Measurements from ENCODE around the gene HNRNPAB.
A peak's percentile ranks its signal among the peaks of the same experiment; 100 is the strongest.
"Not testable (repeated sequence)": the region's sequence is repeated elsewhere in the genome, so short reads cannot be mapped to it uniquely, and the experiment has no call there.

Gene HNRNPAB

GRCh38 chr5:178223828-178224335, 19.5 kb downstream of the HNRNPAB start:
- DNase-seq (ENCODE audit: low spot score): no peak
- Mint-ChIP-seq H3K9me3 (no peaks in the 10 kb centered on the region), H3K4me3 (no peak overlapping the region), H3K36me3 (ENCODE audit: low read depth) (peaks cover 54% of the 10 kb centered on the region), H3K4me1 (ENCODE audit: low read depth) (peaks cover 17% of the 10 kb centered on the region), H3K27me3 (ENCODE audit: low read depth) (no peaks in the 10 kb centered on the region), H3K27ac (no peak overlapping the region)

DNA sequence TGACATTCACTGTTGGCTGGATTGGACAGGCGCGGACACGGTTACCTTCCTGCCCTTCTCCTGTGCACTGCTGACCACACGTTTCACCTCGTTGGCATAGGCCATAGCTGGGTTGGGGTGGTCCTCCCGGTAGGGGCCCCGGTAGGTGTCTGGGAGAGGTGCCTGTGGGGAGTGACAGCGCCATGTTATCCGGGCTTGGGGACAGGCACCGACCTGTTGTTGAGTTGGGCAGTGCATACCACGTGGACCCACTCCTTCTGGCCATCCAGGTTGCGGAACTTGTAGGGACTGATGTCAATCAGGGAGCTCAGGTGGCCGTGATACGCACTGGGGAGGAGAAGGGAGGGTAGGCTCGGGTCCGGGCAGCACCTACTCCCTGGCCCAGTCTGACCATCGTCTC, 20.1 kb downstream of the HNRNPAB start:
- Mint-ChIP-seq H3K4me1 (ENCODE audit: low read depth) (peaks cover 17% of the 10 kb centered on the region), H3K4me3 (no peak overlapping the region), H3K9me3 (no peaks in the 10 kb centered on the region), H3K27ac (no peak overlapping the region), H3K36me3 (ENCODE audit: low read depth) (peaks cover 54% of the 10 kb centered on the region), H3K27me3 (ENCODE audit: low read depth) (no peaks in the 10 kb centered on the region)
- DNase-seq (ENCODE audit: low spot score): no peak

GRCh38 chr5:178225174-178225573, 20.8 kb downstream of the HNRNPAB start:
- no peak overlapping the region for H3K4me3 Mint-ChIP-seq
- H3K36me3 Mint-ChIP-seq (ENCODE audit: low read depth): peaks cover 59% of the 10 kb centered on the region
- H3K4me1 Mint-ChIP-seq (ENCODE audit: low read depth): peaks cover 17% of the 10 kb centered on the region
- no peaks in the 10 kb centered on the region for H3K9me3 Mint-ChIP-seq
- no peak overlapping the region for H3K27ac Mint-ChIP-seq
- H3K27me3 Mint-ChIP-seq (ENCODE audit: low read depth): no peaks in the 10 kb centered on the region
- DNase-seq (ENCODE audit: low spot score): no peak

GRCh38 chr5:178227138-178227659, 22.9 kb downstream of the HNRNPAB start:
- peak overlapping the region; percentile 68 for H3K27ac Mint-ChIP-seq
- no peaks in the 10 kb centered on the region for H3K9me3 Mint-ChIP-seq
- peaks cover 63% of the 10 kb centered on the region for H3K36me3 Mint-ChIP-seq (ENCODE audit: low read depth)
- peaks cover 23% of the 10 kb centered on the region for H3K4me1 Mint-ChIP-seq (ENCODE audit: low read depth)
- no peaks in the 10 kb centered on the region for H3K27me3 Mint-ChIP-seq (ENCODE audit: low read depth)
- no peak overlapping the region for H3K4me3 Mint-ChIP-seq
- DNase-seq (ENCODE audit: low spot score): no peak

GRCh38 chr5:178227929-178228328, 23.6 kb downstream of the HNRNPAB start:
- H3K36me3 Mint-ChIP-seq (ENCODE audit: low read depth): peaks cover 62% of the 10 kb centered on the region
- H3K4me1 Mint-ChIP-seq (ENCODE audit: low read depth): peaks cover 23% of the 10 kb centered on the region
- no peaks in the 10 kb centered on the region for H3K27me3 Mint-ChIP-seq (ENCODE audit: low read depth)
- DNase-seq (ENCODE audit: low spot score): no peak
- H3K9me3 Mint-ChIP-seq: no peaks in the 10 kb centered on the region
- H3K27ac Mint-ChIP-seq: peak overlapping the region; percentile 68
- H3K4me3 Mint-ChIP-seq: no peak overlapping the region

GRCh38 chr5:178228609-178229008, 24.3 kb downstream of the HNRNPAB start:
- no peak overlapping the region for H3K27ac Mint-ChIP-seq
- no peaks in the 10 kb centered on the region for H3K27me3 Mint-ChIP-seq (ENCODE audit: low read depth)
- H3K4me3 Mint-ChIP-seq: no peak overlapping the region
- H3K9me3 Mint-ChIP-seq: no peaks in the 10 kb centered on the region
- H3K36me3 Mint-ChIP-seq (ENCODE audit: low read depth): peaks cover 58% of the 10 kb centered on the region
- H3K4me1 Mint-ChIP-seq (ENCODE audit: low read depth): peaks cover 23% of the 10 kb centered on the region
- DNase-seq (ENCODE audit: low spot score): no peak

- H3K4me1 Mint-ChIP-seq (ENCODE audit: low read depth): peaks cover 23% of the 10 kb centered on the region
- H3K4me3 Mint-ChIP-seq: peak overlapping the region; percentile 38
- not testable (repeated sequence) for H3K9me3 Mint-ChIP-seq; H3K27ac Mint-ChIP-seq; H3K27me3 Mint-ChIP-seq (ENCODE audit: low read depth); DNase-seq (ENCODE audit: low spot score)
- H3K36me3 Mint-ChIP-seq (ENCODE audit: low read depth): peaks cover 58% of the 10 kb centered on the region
Measured at GRCh38 chr5:178229111-178229510, 24.8 kb downstream of the HNRNPAB start.

DNA sequence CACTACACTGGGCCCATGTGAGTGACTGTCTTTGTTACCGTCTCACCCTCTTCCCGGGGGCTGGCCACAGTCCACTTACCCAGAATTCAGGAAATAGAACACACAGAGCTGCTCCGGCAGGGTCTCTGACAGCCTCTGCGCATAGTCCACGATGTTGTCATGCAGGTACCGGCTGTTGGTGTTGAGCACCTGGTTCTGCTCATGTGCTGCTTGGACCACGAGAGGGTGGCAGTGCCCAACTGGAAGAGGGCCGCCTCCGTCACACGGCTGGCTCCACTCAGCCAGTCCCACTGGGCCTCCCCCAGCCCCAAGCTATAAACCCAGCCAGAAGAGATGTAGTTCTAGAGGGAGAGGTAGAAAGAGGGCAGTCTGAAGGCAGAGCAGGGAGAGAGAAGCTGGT, 25.5 kb downstream of the HNRNPAB start:
- Mint-ChIP-seq H3K27ac (peak overlapping the region; percentile 26), H3K9me3 (no peaks in the 10 kb centered on the region), H3K27me3 (ENCODE audit: low read depth) (no peaks in the 10 kb centered on the region), H3K36me3 (ENCODE audit: low read depth) (peaks cover 57% of the 10 kb centered on the region), H3K4me3 (peak overlapping the region; percentile 89), H3K4me1 (ENCODE audit: low read depth) (peaks cover 24% of the 10 kb centered on the region)
- no peak for DNase-seq (ENCODE audit: low spot score)

- Mint-ChIP-seq H3K4me3 (peak overlapping the region; percentile 89), H3K36me3 (ENCODE audit: low read depth) (peaks cover 52% of the 10 kb centered on the region), H3K27ac (peak overlapping the region; percentile 55), H3K4me1 (ENCODE audit: low read depth) (peaks cover 27% of the 10 kb centered on the region), H3K9me3 (no peaks in the 10 kb centered on the region), H3K27me3 (ENCODE audit: low read depth) (no peaks in the 10 kb centered on the region)
- DNase-seq (ENCODE audit: low spot score): no peak
Measured at GRCh38 chr5:178230879-178231538, 26.7 kb downstream of the HNRNPAB start.

DNA sequence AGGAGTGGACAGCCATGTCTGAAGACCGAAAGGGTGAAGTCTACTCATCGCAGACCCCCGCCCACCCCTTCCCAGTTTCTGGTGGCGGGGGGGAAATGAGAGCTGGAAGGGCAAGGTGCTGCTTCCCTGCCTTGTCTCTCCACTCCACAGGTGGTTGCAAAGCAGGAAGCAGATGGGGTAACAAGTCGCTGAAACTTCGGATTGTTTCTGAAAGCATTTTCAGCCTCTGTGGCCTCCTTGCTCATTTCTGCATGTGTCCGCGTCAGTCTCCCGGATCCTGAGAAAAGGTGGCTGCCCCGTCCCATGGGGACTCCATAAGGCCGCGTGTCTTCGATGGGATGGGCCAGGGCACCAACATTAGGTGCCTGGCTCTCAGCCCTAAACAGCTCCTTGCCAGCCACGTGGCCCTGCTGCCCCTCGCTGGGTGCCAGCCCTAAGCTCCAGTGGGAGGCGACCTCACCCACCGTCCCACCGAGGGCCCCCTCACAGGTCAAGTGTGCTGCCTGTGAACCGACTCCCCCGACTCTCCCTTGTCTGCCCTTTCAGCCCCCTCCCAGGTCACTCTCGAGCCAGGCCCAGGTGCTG, 27.3 kb downstream of the HNRNPAB start:
- Mint-ChIP-seq H3K4me3 (peak overlapping the region; percentile 89), H3K27me3 (ENCODE audit: low read depth) (no peaks in the 10 kb centered on the region), H3K27ac (peak overlapping the region; percentile 71), H3K4me1 (ENCODE audit: low read depth) (peaks cover 27% of the 10 kb centered on the region), H3K9me3 (no peaks in the 10 kb centered on the region), H3K36me3 (ENCODE audit: low read depth) (peaks cover 49% of the 10 kb centered on the region)
- no peak for DNase-seq (ENCODE audit: low spot score)

DNA sequence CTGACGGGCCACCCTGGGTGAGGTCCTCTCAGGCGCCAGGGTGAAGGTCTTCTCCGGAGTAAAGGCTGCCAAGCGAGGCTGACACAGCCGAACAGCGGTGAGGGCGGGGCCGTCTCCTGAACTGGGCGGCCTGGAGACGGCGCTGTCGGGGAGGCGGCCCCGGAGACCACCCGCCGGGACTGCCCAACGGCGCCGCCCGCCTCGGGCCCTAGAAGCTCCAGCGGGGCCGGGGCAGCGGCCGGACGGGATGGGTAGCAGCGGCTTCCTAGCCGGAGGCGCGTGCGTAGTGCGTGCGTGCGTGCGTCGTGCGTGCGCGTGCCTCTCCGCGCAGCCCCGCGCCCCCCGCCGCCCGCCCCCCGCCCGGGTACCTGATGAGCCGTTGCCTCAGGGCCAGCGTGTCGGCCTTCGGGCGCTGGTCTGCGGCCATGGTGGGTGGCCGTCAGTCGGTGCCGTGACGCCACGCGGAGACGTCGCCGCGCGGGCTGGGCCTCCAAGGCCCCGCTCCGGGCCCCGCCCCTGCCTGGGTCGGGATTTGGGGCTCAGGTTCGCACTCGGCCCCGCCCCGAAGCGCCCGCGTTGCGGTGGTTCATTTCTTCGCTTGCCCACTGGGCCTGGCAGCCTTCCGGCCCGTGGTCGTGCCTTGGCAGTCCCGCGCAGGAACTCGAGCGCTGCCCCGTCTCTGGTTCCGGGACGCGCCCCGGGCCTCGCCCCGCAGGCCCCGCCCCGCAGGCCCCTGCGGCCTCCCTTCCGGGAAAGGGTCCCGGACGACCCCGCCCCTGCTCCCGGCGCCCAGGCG, 28.0 kb downstream of the HNRNPAB start, which contains the start of gene PHYKPL:
Gene PHYKPL (minus strand): TSS at position 679 of the 796 bp plus-strand sequence. CDS start 252 bp downstream, at position 427.
- Mint-ChIP-seq H3K4me1 (ENCODE audit: low read depth) (peaks cover 27% of the 10 kb centered on the region), H3K9me3 (no peaks in the 10 kb centered on the region), H3K27ac (peak within 1 kb of the TSS; percentile 84)

DNA sequence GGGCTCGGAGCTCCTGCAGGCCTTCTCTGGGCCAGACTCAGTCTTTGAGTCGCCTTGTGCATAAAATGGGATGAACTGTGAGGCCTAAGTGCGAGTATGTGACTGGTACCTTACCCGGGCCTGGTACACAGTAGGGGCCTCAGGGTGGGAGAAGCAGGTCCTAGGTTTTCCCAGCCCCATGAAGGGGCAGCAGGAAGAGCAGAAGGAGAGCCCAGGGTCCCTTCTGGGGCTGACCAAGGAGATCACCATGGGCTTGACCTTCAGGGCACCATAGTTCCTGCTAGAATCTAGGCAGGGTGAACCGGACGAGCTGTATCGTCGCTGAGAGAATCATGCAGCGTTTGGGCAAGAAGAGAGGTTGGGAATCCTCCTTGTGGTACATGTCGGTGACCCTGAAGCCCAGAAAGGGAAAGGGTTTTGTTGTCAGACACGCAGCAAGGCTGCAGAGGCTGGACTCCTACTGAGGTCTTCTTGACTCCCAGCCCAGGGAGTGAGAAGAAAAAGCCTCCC, 28.6 kb downstream of the HNRNPAB start:
- Mint-ChIP-seq H3K4me1 (ENCODE audit: low read depth) (peaks cover 22% of the 10 kb centered on the region), H3K4me3 (peak overlapping the region; percentile 70), H3K27me3 (ENCODE audit: low read depth) (no peaks in the 10 kb centered on the region), H3K9me3 (no peaks in the 10 kb centered on the region), H3K27ac (peak overlapping the region; percentile 80), H3K36me3 (ENCODE audit: low read depth) (peaks cover 35% of the 10 kb centered on the region)
- DNase-seq (ENCODE audit: low spot score): no peak

More for the DNA sequence above, 28.0 kb downstream of the HNRNPAB start, which contains the start of gene PHYKPL:
- DNase-seq (ENCODE audit: low spot score): peak; percentile 71
- H3K27me3 Mint-ChIP-seq (ENCODE audit: low read depth): no peaks in the 10 kb centered on the region
- H3K4me3 Mint-ChIP-seq: peak within 1 kb of the TSS; percentile 89
- H3K36me3 Mint-ChIP-seq (ENCODE audit: low read depth): peaks cover 42% of the 10 kb centered on the region

DNA sequence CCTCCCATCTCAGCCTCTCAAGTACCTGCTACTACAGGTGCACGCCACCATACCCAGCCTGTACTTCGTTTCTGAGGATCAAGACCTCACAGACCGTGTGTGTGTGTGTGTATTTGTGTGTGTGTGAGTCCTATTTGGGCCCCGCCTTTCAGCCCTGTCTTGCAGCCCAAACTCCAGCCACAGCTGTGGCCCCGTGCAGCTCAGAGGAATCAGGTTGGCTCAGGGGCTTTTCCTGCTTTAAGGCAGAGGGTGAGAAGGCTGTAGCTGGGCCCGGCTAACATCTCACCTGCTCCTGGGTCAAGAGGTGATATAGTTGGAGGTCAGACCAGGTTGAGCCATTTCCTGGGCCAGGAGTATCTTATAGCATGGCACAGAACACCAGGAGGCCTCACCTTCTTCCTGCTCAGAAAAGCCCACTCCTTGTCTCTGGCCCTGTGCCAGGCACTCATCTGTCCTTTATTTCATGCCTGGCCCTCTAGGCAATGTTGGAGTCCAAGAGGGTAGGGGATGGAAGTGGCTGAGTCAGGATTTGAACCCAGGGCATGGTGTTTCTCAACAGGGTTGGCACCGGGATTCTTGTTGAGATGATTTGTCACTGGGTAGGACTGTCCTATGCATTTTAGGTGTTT, 29.9 kb downstream of the HNRNPAB start:
- H3K27ac Mint-ChIP-seq: peak overlapping the region; percentile 63

More for the DNA sequence above, 29.9 kb downstream of the HNRNPAB start:
- DNase-seq (ENCODE audit: low spot score): no peak
- peak overlapping the region; percentile 38 for H3K4me3 Mint-ChIP-seq
- H3K36me3 Mint-ChIP-seq (ENCODE audit: low read depth): peaks cover 27% of the 10 kb centered on the region
- no peaks in the 10 kb centered on the region for H3K27me3 Mint-ChIP-seq (ENCODE audit: low read depth)
- no peaks in the 10 kb centered on the region for H3K9me3 Mint-ChIP-seq
- peaks cover 22% of the 10 kb centered on the region for H3K4me1 Mint-ChIP-seq (ENCODE audit: low read depth)

Measured in T-helper 2 cell treated with Interferon-gamma antibody and Interleukin-4, amounts not matched to agents 5 μg/mL and 100 μg/mL, for 36 hours (primary cell).